Naive B cell (primary cell): ENCODE measurements around the gene GATB. TPM values are rescaled to one million over a fixed set of nuclear protein-coding genes. Genes with fewer than 3 reads are reported as not detected.

ENCODE experiments used
- ATAC-seq, 2 donors: fragments of 150-1000 bp; cut with Tn5 transposase; 2 replicates each; pipeline ENCODE4 v1.10.0; 2021; ENCODE audit warnings: low read depth in 2 of 2, mild to moderate bottlenecking in 2 of 2, moderate library complexity in 2 of 2
- DNase-seq: peaks from one replicate; pipeline ENCODE4 v3.0.0; 2022
- H3K27ac Mint-ChIP-seq, 6 donors: one replicate each; pipeline ENCODE4 v1.8.0; 2020 to 2022; ENCODE audit warnings: mild to moderate bottlenecking in 6 of 6, mixed read lengths in 6 of 6, moderate library complexity in 5 of 6, inconsistent platforms in 2 of 6
- H3K27me3 Mint-ChIP-seq, 3 donors: one replicate each; pipeline ENCODE4 v1.8.0; 2021 to 2022; ENCODE audit warnings: mixed read lengths in 3 of 3, mild to moderate bottlenecking in 1 of 3
- H3K36me3 Mint-ChIP-seq, 2 donors: one replicate each; pipeline ENCODE4 v1.8.0; 2020 to 2022; ENCODE audit warnings: mixed read lengths in 2 of 2, inconsistent platforms in 1 of 2, mild to moderate bottlenecking in 1 of 2
- H3K4me1 Mint-ChIP-seq, 3 donors: one replicate each; pipeline ENCODE4 v1.8.0; 2020 to 2022; ENCODE audit warnings: mixed read lengths in 3 of 3, inconsistent platforms in 1 of 3, mild to moderate bottlenecking in 1 of 3, moderate library complexity in 1 of 3
- H3K4me3 Mint-ChIP-seq, 8 donors: one replicate each; pipeline ENCODE4 v1.8.0; 2020 to 2022; ENCODE audit warnings: mild to moderate bottlenecking in 8 of 8, mixed read lengths in 8 of 8, moderate library complexity in 8 of 8, inconsistent platforms in 2 of 8
- H3K9me3 Mint-ChIP-seq, 7 donors: one replicate each; pipeline ENCODE4 v1.8.0; 2020 to 2022; ENCODE audit warnings: mixed read lengths in 7 of 7, mild to moderate bottlenecking in 5 of 7, inconsistent platforms in 2 of 7, moderate library complexity in 1 of 7
- polyA plus RNA-seq, 6 donors: library from polyadenylated mRNA; unstranded; fragments of 300-500 nt; fragmentation: Illumina TruSeq; gene quantifications; one replicate each; pipeline ENCODE4 v1.2.3, GENCODE V29; 2021; ENCODE audit warnings: low read depth in 6 of 6

GATB gene
- polyA plus RNA-seq, 6 donors from 2014 or later, result 5.6 to 17.9 (median 14.3) TPM

DNA sequence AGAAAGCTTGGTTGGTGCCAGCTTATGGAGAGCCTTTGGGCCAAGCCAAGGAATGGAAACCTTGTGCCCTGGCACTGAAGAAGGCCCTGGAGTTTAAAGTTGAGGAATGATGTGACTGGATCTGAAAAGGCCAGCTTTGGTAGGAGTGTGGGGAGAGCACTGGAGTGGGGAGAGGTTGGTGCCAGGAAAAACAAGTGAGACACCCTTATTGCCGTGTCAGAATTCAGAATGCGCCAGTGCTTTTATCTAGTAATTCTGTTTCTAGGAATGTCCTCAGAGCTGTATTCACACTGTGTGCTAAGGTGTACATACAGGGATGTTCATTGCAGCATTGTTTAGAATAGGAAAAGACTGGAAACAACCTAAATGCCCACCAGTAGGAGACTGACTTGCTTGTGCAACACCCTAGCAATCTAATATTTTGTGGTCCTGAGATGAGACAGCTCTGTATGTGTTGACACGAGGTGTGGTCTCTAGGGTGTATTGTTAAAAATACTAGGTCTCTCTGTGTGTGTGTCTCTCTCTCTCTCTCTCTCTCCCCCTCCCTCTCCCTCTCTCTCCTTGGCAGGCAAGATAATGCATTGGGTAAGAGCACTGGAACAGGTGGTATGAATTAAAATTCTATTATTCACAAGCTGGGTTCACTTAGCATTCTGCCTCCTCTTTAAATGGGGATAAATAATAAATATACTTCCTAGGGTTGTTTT is 107.8 kb downstream of the GATB start:
- no peak for ATAC-seq
- no peak overlapping the region for H3K27ac Mint-ChIP-seq

DNA sequence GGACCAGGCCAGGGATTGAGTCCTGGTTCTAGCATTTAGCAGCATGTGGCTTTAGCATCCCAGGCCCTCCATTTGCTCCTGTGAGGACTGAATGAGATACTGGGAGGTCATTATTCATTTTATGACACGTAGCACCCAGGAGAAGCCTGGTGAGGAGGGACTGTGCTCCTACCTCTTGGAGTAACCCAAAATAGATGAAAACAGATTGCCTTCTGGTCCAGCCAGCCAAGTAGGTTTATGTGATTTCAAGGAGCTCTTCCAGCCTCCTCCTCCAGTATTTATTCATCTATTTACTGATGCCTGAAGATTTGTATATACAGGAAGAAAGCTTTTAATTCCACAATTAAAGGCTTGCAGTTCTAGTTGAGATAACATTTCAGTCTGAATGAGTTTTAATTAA is 109.3 kb downstream of the GATB start:
- Mint-ChIP-seq H3K27ac (no peak overlapping the region), H3K36me3 (no peaks in the 10 kb centered on the region), H3K4me1 (no peaks in the 10 kb centered on the region)

More for the DNA sequence above, 107.8 kb downstream of the GATB start:
- Mint-ChIP-seq H3K4me3 (no peak overlapping the region), H3K27me3 (peaks cover 0 to 8% (median 5%) of the 10 kb centered on the region in 3 donors), H3K36me3 (no peaks in the 10 kb centered on the region), H3K9me3 (no peaks in the 10 kb centered on the region), H3K4me1 (no peaks in the 10 kb centered on the region)
- DNase-seq, result no peak

DNA sequence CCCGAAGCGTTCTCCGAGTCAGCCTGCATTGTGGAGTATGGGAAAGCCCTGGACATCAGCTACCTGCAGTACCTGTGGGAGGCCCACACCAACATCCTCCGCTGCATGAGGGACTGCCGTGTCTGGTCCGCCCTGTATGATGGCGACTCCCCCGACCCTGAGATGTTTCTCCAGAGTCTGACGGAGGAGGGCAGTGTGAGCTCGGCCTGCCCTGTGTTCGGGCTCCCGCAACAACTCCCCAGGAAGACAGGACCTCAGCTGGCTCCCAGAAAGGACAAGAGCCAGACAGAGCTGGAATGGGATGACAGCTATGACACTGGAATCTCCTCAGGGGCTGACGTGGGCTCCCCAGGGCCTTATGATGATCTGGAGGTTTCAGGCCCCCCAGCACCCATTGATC is 111.3 kb downstream of the GATB start:
- no peak for DNase-seq
- Mint-ChIP-seq H3K27ac (no peak overlapping the region), H3K27me3 (peaks cover 0 to 8% (median 5%) of the 10 kb centered on the region in 3 donors), H3K4me1 (no peaks in the 10 kb centered on the region), H3K36me3 (no peaks in the 10 kb centered on the region), H3K4me3 (no peak overlapping the region), H3K9me3 (peaks cover 0 to 2% (median 0%) of the 10 kb centered on the region in 7 donors)
- no peak for ATAC-seq

More for the DNA sequence above, 109.3 kb downstream of the GATB start:
- Mint-ChIP-seq H3K9me3 (no peaks in the 10 kb centered on the region), H3K27me3 (peaks cover 0 to 8% (median 5%) of the 10 kb centered on the region in 3 donors), H3K4me3 (no peak overlapping the region)
- ATAC-seq, result no peak
- DNase-seq, result no peak

DNA sequence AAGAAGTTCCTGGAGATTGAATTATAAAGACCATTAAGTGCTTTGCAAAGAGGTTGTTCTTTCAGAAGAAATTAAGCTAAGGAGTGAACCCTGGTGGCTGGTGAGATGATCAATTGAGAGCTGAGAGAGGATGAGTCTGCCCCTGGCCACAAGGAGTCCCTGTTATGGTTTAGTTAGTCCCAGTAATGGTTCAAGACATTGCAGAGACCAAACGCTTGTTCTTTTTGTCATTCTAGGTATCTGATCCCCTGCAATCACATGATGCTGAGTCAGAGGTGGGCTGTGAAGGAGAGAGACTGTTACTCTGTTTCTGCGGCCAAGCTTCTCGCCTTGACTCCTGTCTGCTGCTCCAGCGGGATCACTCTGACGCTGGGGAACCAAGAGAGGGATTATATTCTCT is 114.5 kb downstream of the GATB start:
- Mint-ChIP-seq H3K27ac (peak overlapping the region in 1 of 6 donors; percentile 41), H3K9me3 (peaks cover 0 to 2% (median 0%) of the 10 kb centered on the region in 7 donors), H3K36me3 (no peaks in the 10 kb centered on the region), H3K27me3 (peaks cover 0 to 8% (median 5%) of the 10 kb centered on the region in 3 donors), H3K4me1 (no peaks in the 10 kb centered on the region), H3K4me3 (no peak overlapping the region)
- ATAC-seq, result no peak
- no peak for DNase-seq

DNA sequence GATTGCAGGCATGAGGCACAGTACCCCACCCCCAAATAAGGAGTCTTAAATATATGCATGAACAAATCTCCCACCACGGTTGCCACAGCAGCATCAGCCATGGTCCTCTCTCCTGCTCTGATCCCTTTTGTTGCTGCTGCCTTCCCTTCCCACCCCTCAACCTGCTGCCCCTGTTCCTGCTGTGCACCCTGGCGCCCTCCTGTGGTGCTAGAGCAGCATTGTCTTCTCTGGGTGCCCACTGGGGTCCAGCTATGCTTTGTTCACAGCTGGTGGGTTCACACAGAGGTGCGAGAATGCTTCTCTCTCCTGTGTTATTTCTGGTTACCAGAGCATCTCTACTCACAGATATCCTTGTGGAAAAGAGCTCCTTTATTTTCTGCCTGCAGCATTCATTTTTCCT is 116.2 kb downstream of the GATB start:
- peaks cover 0 to 4% (median 0%) of the 10 kb centered on the region in 3 donors for H3K27me3 Mint-ChIP-seq
- ATAC-seq (no peak), DNase-seq (no peak)
- no peaks in the 10 kb centered on the region for H3K36me3 Mint-ChIP-seq
- no peak overlapping the region for H3K4me3 Mint-ChIP-seq
- no peak overlapping the region for H3K27ac Mint-ChIP-seq
- H3K9me3 Mint-ChIP-seq, result peaks cover 0 to 2% (median 0%) of the 10 kb centered on the region in 7 donors
- H3K4me1 Mint-ChIP-seq, result no peaks in the 10 kb centered on the region

DNA sequence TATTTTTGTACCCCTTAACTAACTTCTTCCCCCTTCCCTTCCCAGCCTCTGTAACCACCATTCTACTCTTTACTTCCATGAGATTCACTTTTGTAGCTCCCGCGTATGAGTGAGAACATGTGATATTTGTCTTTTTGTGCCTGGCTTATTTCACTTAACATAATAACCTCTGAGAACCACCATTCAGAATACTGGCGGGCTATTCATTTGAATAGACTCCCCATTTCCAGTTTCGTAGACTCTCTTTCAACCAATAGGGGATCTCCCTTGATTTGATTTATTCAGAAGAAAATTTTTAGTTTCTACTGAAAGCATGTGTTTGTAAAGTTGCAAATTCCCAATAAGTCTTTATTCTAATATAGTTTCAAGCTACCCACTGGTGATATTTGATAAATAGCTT is 117.2 kb downstream of the GATB start:
- Mint-ChIP-seq H3K4me1 (no peaks in the 10 kb centered on the region), H3K27ac (no peak overlapping the region), H3K4me3 (no peak overlapping the region), H3K9me3 (peaks cover 0 to 2% (median 0%) of the 10 kb centered on the region in 7 donors), H3K36me3 (no peaks in the 10 kb centered on the region), H3K27me3 (peaks cover 0 to 7% (median 0%) of the 10 kb centered on the region in 3 donors)
- ATAC-seq (no peak), DNase-seq (no peak)

DNA sequence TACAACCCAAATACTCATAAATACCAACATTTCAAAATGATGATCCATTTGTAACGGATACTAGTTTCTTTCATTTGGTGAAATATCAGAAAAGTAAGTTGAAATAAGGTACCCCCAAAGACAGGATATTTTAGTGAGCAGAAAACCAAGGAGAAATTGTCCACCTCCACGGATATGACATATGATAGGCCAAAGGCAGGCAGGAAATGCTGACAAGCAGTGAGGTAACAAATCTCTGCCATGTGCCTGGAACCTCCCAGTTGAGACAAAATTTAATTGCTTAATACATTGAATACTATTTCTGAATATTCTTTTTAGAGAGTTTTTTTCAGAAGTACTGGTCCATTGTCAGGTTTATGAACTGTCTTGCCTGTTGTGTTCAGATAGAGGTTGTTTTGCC is 118.8 kb downstream of the GATB start:
- H3K9me3 Mint-ChIP-seq, result peaks cover 0 to 2% (median 0%) of the 10 kb centered on the region in 7 donors

DNA sequence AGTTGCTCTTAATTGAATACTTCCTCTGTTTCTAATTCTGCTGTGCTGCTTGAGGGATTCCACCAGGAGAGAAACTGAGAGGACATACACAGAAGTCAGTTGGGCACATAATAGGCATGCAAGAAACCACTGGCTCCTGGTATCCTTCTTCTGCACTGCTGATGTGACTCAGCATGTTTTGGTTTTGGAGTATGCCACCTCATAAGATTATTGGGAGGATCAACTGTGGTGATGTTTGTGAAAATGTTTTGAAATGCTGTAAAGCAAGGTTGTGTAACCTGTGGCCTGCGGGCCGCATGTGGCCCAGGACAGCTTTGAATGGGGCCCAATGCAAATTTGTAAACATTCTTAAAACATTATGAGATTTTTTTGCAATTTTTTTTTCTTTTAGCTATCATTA is 119.6 kb downstream of the GATB start:
- Mint-ChIP-seq H3K27me3 (peaks cover 0 to 7% (median 0%) of the 10 kb centered on the region in 3 donors), H3K4me1 (no peaks in the 10 kb centered on the region), H3K27ac (no peak overlapping the region), H3K9me3 (peaks cover 0 to 2% (median 0%) of the 10 kb centered on the region in 7 donors), H3K36me3 (no peaks in the 10 kb centered on the region), H3K4me3 (no peak overlapping the region)
- no peak for DNase-seq
- no peak for ATAC-seq

More for the DNA sequence above, 118.8 kb downstream of the GATB start:
- Mint-ChIP-seq H3K4me1 (no peaks in the 10 kb centered on the region), H3K4me3 (no peak overlapping the region), H3K27ac (no peak overlapping the region), H3K36me3 (no peaks in the 10 kb centered on the region), H3K27me3 (peaks cover 0 to 7% (median 0%) of the 10 kb centered on the region in 3 donors)
- no peak for DNase-seq
- no peak for ATAC-seq

DNA sequence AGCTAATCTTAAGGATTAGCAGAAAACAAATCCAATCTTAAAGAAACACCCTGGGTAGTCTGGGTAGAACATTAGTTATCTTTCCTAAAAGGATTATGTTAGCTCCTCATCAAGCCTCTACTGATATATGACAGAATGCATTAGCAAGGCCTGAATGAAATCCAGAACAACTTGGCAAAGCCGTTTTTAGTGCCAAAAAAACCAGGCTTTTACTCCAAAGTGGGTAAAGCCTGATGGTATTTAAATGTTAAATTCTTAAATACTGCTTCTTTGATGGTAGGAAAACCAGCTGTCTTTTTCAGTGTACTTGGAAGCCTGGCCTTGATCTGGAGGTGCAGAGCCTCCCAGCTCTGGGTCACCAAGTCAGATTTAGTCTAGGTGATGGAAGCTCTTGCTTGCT is 120.4 kb downstream of the GATB start:
- no peak overlapping the region for H3K4me3 Mint-ChIP-seq
- H3K36me3 Mint-ChIP-seq, result no peaks in the 10 kb centered on the region
- no peak overlapping the region for H3K27ac Mint-ChIP-seq
- H3K4me1 Mint-ChIP-seq, result no peaks in the 10 kb centered on the region
- ATAC-seq (no peak), DNase-seq (no peak)
- peaks cover 0 to 10% (median 5%) of the 10 kb centered on the region in 3 donors for H3K27me3 Mint-ChIP-seq
- peaks cover 0 to 2% (median 0%) of the 10 kb centered on the region in 7 donors for H3K9me3 Mint-ChIP-seq

DNA sequence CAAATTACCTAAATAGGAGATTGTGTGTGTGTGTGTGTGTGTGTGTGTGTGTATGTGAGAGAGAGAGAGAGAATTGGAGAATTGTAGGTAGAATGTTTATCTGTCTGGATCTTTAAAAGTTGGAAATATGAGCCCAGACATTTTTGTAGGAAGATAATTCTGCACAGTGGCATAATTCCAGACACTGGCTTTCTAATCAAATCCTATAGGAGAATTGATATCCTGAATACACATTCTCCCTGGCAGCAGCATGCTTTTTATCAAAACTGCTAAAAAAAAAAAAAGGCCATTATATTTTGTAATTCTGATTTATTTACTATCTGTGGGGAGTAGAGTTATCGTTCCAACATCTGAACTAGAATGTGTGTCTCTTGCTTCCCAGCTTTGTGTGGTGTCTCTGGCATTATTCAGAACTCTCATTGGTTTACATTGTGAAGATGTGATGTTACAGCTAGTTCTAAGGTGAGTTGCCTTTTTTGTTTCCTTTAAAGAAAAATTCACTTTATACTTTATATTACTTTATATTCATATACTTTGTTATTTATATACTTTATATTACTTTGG is 122.4 kb downstream of the GATB start:
- H3K36me3 Mint-ChIP-seq, result no peaks in the 10 kb centered on the region
- H3K4me3 Mint-ChIP-seq, result no peak overlapping the region
- H3K27me3 Mint-ChIP-seq, result peaks cover 0 to 12% (median 8%) of the 10 kb centered on the region in 3 donors
- no peaks in the 10 kb centered on the region for H3K4me1 Mint-ChIP-seq
- DNase-seq, result no peak
- ATAC-seq, result no peak
- no peak overlapping the region for H3K27ac Mint-ChIP-seq
- H3K9me3 Mint-ChIP-seq, result no peaks in the 10 kb centered on the region

DNA sequence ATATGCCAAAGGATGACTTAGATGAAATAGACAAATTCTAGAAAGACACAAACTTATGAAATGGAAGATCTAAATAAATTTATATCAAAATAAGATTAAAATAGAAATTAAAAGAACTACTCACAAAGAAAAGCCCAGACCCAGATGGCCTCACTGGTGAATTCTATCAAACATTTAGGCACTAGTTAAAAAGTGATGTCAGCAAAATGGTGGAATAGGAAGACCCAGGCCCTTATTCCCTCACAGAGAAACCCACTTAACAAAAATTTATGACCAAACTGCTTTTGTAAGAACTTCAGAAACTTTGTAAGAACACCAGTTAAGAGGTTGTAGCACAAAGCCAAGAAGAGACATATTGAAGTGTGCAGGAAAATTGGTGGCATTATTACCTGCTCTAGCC is 129.5 kb downstream of the GATB start:
- no peaks in the 10 kb centered on the region for H3K4me1 Mint-ChIP-seq
- ATAC-seq (no peak), DNase-seq (no peak)
- no peak overlapping the region for H3K27ac Mint-ChIP-seq
- H3K4me3 Mint-ChIP-seq, result no peak overlapping the region
- peaks cover 0 to 6% (median 0%) of the 10 kb centered on the region in 7 donors for H3K9me3 Mint-ChIP-seq
- H3K27me3 Mint-ChIP-seq, result peaks cover 8 to 45% (median 39%) of the 10 kb centered on the region in 3 donors
- H3K36me3 Mint-ChIP-seq, result no peaks in the 10 kb centered on the region

DNA sequence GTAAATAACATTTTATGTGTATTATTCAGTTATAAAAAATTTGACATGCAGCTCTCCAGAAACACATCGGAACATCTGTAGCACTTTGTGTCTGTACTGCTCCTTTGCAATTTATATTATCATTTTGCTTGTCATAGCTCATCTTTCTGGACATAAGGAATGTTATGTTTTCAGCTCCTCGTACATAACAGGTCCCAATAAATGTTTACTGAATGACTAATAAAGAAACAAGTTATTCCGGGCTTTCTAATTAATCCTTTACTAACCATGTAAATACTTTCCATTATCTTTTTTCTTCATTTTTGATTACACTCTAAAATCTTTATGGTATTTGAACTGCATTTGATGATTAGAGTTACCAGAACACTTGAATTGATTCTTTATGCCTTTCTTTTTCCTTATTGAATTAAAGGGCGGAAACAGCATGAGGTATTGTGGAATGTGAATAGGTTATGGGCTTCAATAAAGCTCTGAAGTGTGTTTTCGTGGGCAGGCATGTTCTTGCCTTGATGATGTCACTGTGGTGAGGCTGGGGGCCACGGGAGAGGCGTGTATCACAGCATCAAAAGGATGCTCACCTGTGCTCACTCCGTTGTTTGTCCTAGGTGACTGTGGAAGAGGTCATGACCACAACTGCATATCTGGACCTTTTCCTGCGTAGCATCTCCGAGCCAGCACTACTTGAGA is 131.6 kb downstream of the GATB start:
- Mint-ChIP-seq H3K9me3 (peaks cover 0 to 6% (median 0%) of the 10 kb centered on the region in 7 donors), H3K4me3 (no peak overlapping the region), H3K36me3 (no peaks in the 10 kb centered on the region), H3K4me1 (no peaks in the 10 kb centered on the region), H3K27ac (no peak overlapping the region), H3K27me3 (peaks cover 13 to 49% (median 38%) of the 10 kb centered on the region in 3 donors)
- DNase-seq, result no peak
- no peak for ATAC-seq

DNA sequence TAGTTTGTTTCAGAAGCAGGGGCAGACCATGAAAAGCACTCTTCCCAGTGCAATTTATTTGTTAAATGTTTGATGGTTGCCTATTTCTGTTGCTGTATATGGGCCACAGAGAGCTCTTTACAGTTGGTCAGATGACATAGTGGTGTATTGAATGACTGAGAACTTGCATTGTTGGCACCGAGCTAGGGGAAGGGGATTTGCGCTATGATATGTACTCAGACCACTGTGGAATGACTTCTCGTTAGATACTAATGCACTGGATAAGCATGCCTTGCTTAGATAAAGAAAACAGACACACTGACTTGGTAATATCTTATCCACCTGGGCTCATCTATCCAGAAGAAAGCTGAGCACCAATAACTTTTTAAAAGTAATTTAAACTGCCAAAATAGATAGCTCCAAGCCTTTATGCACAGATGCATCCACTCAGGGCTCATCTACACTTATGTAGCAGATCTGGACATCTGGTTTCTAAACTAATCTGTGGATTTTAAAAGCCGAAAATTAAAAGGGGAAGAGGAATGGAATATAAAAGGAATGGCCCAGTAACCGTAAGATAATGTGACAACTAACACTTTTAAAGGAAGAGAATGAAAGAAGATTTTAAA is 132.7 kb downstream of the GATB start:
- Mint-ChIP-seq H3K4me3 (no peak overlapping the region), H3K36me3 (no peaks in the 10 kb centered on the region), H3K4me1 (no peaks in the 10 kb centered on the region), H3K27me3 (peaks cover 24 to 60% (median 48%) of the 10 kb centered on the region in 3 donors), H3K27ac (no peak overlapping the region), H3K9me3 (peaks cover 0 to 3% (median 0%) of the 10 kb centered on the region in 7 donors)
- no peak for ATAC-seq
- DNase-seq, result no peak
